Uterus (tissue), 2 donors: ENCODE measurements around the gene PDE1C.

ENCODE experiments used
- POLR2A ChIP-seq, 2 donors: fragments of 450-650 bp; IDR thresholded peaks; one replicate each; pipeline ENCODE4 v1.6.1; 2016; ENCODE audit warnings: antibody characterized with exemption in 2 of 2, mild to moderate bottlenecking in 1 of 2, moderate library complexity in 1 of 2
- TF ChIP-seq, protein P1 (sequence below), 4 experiments: fragments of 200-600 bp in 2 of 4; fragments of 450-650 bp in 2 of 4; sonication (generic) in 2 of 4; IDR thresholded peaks; one replicate each; pipeline ENCODE4 v1.5.1; 2016 to 2019; ENCODE audit warnings: antibody characterized with exemption in 4 of 4, mild to moderate bottlenecking in 2 of 4, moderate library complexity in 1 of 4

DNA sequence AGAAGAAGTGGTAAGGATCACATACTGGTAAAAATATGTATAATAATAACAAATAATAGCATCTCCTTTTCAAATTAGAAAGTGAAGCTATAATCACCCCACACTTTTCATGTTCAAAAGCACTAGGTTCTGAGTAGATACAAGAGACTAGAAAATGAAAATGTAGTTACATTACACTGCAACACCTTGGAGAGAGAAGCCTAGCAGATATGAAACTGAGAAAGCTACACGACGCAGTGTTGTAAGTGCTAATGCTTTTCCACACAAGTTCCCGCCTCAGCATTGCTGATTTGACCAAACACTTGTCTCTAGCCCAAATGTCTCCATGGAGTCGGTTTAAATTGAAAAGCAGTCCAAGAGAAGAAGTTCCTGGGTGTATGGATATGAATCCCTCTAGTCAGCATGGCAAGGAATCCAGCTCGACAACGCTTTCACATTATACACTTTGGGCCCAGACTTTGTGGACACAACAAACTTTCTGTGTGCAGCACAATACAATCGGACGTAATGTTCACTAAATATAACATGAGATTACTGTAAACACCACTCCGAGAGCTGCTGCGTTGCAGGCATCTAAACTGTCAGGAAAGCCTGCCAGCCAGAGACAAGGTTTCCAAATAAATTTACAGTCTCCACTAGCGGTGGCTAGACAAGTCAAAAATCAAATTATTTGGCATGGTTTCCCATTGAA is 1.7 kb downstream of the PDE1C start:
- TF ChIP-seq, protein P1, sequence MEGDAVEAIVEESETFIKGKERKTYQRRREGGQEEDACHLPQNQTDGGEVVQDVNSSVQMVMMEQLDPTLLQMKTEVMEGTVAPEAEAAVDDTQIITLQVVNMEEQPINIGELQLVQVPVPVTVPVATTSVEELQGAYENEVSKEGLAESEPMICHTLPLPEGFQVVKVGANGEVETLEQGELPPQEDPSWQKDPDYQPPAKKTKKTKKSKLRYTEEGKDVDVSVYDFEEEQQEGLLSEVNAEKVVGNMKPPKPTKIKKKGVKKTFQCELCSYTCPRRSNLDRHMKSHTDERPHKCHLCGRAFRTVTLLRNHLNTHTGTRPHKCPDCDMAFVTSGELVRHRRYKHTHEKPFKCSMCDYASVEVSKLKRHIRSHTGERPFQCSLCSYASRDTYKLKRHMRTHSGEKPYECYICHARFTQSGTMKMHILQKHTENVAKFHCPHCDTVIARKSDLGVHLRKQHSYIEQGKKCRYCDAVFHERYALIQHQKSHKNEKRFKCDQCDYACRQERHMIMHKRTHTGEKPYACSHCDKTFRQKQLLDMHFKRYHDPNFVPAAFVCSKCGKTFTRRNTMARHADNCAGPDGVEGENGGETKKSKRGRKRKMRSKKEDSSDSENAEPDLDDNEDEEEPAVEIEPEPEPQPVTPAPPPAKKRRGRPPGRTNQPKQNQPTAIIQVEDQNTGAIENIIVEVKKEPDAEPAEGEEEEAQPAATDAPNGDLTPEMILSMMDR (IDR thresholded peaks at IDR 0.05) = no peak
- TF ChIP-seq POLR2A (IDR thresholded peaks at IDR 0.05) = no peak
